Tibial nerve (tissue), 4 donors: Measurements from ENCODE around the gene CC2D2A. TPM values are rescaled to one million over a fixed set of nuclear protein-coding genes. Genes with fewer than 3 reads are reported as not detected.

ENCODE experiments used
- DNase-seq, 2 donors: peaks; one replicate each; pipeline ENCODE4 v3.0.0-alpha.2; 2019; ENCODE audit warnings: low spot score in 2 of 2
- H3K27ac ChIP-seq, 4 donors: fragments of 200-600 bp; sonication (generic) in 3 of 4; one replicate each; pipeline ENCODE4 v1.5.1; 2017 to 2019; ENCODE audit warnings: mild to moderate bottlenecking in 1 of 4
- H3K27me3 ChIP-seq, 2 donors: fragments of 200-600 bp; sonication (generic) in 1 of 2; one replicate each; pipeline versions ENCODE4 v1.5.1 to v1.6.0; 2017 to 2019
- H3K36me3 ChIP-seq, 3 donors: fragments of 200-600 bp; sonication (generic); one replicate each; pipeline ENCODE4 v1.5.1; 2018 to 2019
- H3K4me1 ChIP-seq, 4 donors: fragments of 200-600 bp; sonication (generic) in 3 of 4; one replicate each; pipeline ENCODE4 v1.5.1; 2017 to 2019
- H3K4me3 ChIP-seq, 4 donors: fragments of 200-600 bp; sonication (generic) in 3 of 4; one replicate each; pipeline ENCODE4 v1.5.1; 2017 to 2019; ENCODE audit warnings: mild to moderate bottlenecking in 1 of 4, moderate library complexity in 1 of 4
- H3K9me3 ChIP-seq, 4 donors: fragments of 200-600 bp; sonication (generic) in 3 of 4; one replicate each; pipeline ENCODE4 v1.5.1; 2017 to 2019
- EP300 ChIP-seq, 2 donors: sonication (generic); formaldehyde crosslinking; IDR thresholded peaks; one replicate each; pipeline ENCODE4 v1.6.1; 2017; ENCODE audit warnings: antibody characterized with exemption in 2 of 2, mild to moderate bottlenecking in 1 of 2
- POLR2A ChIP-seq, 2 donors: fragments of 450-650 bp; IDR thresholded peaks; one replicate each; pipeline ENCODE4 v1.6.1; 2017; ENCODE audit warnings: antibody characterized with exemption in 2 of 2, mild to moderate bottlenecking in 2 of 2, moderate library complexity in 2 of 2
- WGBS, 2 donors: methylation state at CpG; one replicate each; pipeline ENCODE4 v1.1.5; 2018; 5-methylcytosine and 5-hydroxymethylcytosine counted together
- total RNA-seq, 4 donors: library from RNA; depleted of rRNA; stranded (reverse); fragments of >200 nt; gene quantifications; one replicate each; pipeline ENCODE4 v1.1.0, GENCODE V29; 2016
- TF ChIP-seq, protein P1 (sequence below), 5 experiments: fragments of 200-600 bp in 3 of 5; fragments of 450-650 bp in 2 of 5; sonication (generic) in 3 of 5; IDR thresholded peaks; one replicate each; pipeline ENCODE4 v1.5.1; 2016 to 2019; ENCODE audit warnings: antibody characterized with exemption in 5 of 5, mild to moderate bottlenecking in 3 of 5, moderate library complexity in 2 of 5

Gene CC2D2A
- total RNA-seq, 4 donors from 2014 or later: 29.5 to 47.9 (median 38.4) TPM

DNA sequence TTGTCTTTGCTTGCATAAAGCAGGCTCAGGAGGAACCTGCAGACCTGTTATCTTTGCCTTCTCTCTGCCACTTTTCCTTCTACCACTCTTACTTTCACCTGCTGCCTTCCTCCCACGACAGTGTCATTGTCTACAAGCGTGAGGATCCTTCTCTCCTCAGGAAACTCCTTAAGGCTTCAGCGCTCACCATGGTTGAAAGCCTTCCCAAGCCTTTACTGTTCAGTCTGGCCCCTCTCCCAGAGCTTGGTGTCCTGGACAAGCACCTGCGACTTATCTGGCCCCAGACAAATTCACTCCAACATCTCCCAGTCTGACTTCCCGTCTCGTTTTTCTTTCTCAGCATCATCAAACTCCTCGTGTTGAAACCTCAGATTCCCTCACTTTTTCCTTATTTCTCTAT lies 31.0 kb downstream of the CC2D2A start:
- 91 to 94% methylated on average over 7 of the region's 7 CpGs for WGBS, 2 donors
- H3K36me3 ChIP-seq: peaks cover 0 to 6% (median 0%) of the 10 kb centered on the region in 3 donors
- no peak for DNase-seq
- H3K27ac ChIP-seq: no peak overlapping the region
- H3K4me3 ChIP-seq: no peak overlapping the region
- peaks cover 0 to 15% (median 2%) of the 10 kb centered on the region in 4 donors for H3K4me1 ChIP-seq
- TF ChIP-seq POLR2A (IDR thresholded peaks at IDR 0.05): no peak
- no peak for TF ChIP-seq EP300 (IDR thresholded peaks at IDR 0.05)
- TF ChIP-seq, protein P1, sequence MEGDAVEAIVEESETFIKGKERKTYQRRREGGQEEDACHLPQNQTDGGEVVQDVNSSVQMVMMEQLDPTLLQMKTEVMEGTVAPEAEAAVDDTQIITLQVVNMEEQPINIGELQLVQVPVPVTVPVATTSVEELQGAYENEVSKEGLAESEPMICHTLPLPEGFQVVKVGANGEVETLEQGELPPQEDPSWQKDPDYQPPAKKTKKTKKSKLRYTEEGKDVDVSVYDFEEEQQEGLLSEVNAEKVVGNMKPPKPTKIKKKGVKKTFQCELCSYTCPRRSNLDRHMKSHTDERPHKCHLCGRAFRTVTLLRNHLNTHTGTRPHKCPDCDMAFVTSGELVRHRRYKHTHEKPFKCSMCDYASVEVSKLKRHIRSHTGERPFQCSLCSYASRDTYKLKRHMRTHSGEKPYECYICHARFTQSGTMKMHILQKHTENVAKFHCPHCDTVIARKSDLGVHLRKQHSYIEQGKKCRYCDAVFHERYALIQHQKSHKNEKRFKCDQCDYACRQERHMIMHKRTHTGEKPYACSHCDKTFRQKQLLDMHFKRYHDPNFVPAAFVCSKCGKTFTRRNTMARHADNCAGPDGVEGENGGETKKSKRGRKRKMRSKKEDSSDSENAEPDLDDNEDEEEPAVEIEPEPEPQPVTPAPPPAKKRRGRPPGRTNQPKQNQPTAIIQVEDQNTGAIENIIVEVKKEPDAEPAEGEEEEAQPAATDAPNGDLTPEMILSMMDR (IDR thresholded peaks at IDR 0.05): no peak
- no peaks in the 10 kb centered on the region for H3K27me3 ChIP-seq
- peaks cover 0 to 8% (median 2%) of the 10 kb centered on the region in 4 donors for H3K9me3 ChIP-seq

DNA sequence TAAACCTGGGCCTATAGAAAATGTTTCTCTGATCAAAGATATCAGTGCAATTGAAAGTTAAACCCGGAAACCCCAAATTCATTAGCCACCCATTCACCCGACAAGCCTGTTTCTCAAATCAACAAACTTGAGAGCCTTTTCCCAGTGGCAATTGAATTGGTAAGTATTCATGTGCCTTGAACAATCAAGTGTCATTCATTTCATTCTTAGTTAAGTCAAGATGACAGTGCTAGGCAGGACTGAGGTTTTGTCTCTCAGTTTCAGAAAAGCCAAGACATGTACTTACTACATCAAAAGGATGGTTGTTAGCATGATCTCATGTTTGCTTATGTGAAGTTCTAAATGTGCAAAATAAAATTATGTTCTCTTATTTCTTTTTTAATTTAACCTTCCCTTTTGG lies 32.3 kb downstream of the CC2D2A start:
- TF ChIP-seq EP300 (IDR thresholded peaks at IDR 0.05): no peak
- no peak for TF ChIP-seq POLR2A (IDR thresholded peaks at IDR 0.05)
- TF ChIP-seq, protein P1 (IDR thresholded peaks at IDR 0.05): no peak
- Histone ChIP-seq H3K4me3 (no peak overlapping the region), H3K27me3 (no peaks in the 10 kb centered on the region), H3K9me3 (peaks cover 0 to 4% (median 2%) of the 10 kb centered on the region in 4 donors), H3K27ac (no peak overlapping the region), H3K4me1 (peaks cover 0 to 10% (median 2%) of the 10 kb centered on the region in 4 donors), H3K36me3 (peaks cover 0 to 6% (median 0%) of the 10 kb centered on the region in 3 donors)
- DNase-seq: no peak
- WGBS, 2 donors: 85 to 88% methylated on average over 2 of the region's 2 CpGs

DNA sequence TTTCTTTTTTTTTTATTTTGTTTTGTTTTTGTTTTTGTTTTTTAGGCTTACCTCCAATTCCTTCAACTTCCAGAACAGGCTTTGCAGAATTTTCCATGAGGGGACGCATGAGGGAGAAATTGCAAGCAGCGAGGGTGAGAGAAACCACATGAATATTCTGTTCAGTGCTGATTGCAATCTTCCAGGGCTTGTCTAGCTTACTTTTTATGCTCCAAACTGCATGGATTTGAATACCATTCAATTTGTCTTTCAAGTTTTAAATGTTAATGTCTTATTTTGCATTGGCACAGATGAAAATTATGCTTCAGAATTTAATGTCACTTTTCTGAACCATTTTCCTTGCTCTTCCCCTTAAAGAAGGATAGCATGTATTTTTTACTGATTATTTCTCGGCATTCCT lies 32.7 kb downstream of the CC2D2A start:
- Histone ChIP-seq H3K9me3 (no peaks in the 10 kb centered on the region), H3K4me3 (no peak overlapping the region), H3K27me3 (no peaks in the 10 kb centered on the region), H3K27ac (no peak overlapping the region), H3K4me1 (peaks cover 0 to 10% (median 2%) of the 10 kb centered on the region in 4 donors), H3K36me3 (peaks cover 0 to 11% (median 0%) of the 10 kb centered on the region in 3 donors)
- 66 to 69% methylated on average over 3 of the region's 3 CpGs for WGBS, 2 donors
- no peak for DNase-seq
- TF ChIP-seq, protein P1 (IDR thresholded peaks at IDR 0.05): no peak
- TF ChIP-seq POLR2A (IDR thresholded peaks at IDR 0.05) (no peak), EP300 (IDR thresholded peaks at IDR 0.05) (no peak)

DNA sequence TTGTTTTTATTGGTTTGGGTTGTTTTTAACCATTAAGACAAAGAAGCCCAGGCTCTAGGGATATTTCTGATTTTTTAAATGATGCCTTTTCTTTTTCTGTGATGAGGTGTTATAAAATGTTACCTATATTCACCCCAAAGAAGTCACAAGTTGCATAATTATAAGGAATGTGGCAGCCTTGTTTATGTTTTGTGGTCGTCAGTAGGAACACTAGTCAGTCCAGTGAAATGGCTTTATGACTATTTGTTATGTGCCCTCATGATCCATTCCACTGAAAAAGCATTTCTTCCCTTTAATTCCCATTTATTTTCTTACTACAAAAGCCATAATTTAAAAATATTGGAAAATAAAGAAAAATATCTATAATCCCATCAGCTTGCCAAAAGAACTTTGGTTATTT lies 34.4 kb downstream of the CC2D2A start:
- WGBS, 2 donors: 55 to 73% methylated on average over 1 of the region's 1 CpG

DNA sequence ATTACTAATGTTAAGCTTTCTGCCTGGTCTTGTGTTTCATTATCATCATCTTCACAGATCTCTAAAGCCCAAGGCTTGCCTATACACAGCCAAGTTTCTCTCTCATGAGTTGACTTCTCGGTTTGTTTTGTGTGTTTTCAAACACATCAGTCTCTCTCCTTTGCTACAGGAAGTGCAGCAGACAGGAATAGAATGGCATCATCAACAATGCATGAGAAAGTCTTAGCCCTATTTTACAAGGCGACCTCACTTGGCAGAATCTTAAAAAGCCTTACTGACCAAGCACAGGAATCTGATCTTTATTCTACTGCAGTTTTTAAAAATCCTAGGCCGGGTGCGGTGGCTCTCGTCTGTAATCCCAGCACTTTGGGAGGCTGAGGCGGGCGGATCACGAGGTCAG lies 36.8 kb downstream of the CC2D2A start:
- no peak overlapping the region for H3K27ac ChIP-seq
- no peak overlapping the region for H3K4me3 ChIP-seq
- no peak for TF ChIP-seq EP300 (IDR thresholded peaks at IDR 0.05)
- TF ChIP-seq POLR2A (IDR thresholded peaks at IDR 0.05): no peak
- TF ChIP-seq, protein P1 (IDR thresholded peaks at IDR 0.05): no peak
- H3K36me3 ChIP-seq: peaks cover 0 to 39% (median 0%) of the 10 kb centered on the region in 3 donors
- peaks cover 0 to 6% (median 2%) of the 10 kb centered on the region in 4 donors for H3K4me1 ChIP-seq
- no peaks in the 10 kb centered on the region for H3K9me3 ChIP-seq
- no peak for DNase-seq
- 64 to 70% methylated on average over 8 of the region's 8 CpGs for WGBS, 2 donors
- H3K27me3 ChIP-seq: no peaks in the 10 kb centered on the region

More for the DNA sequence above, 34.4 kb downstream of the CC2D2A start:
- Histone ChIP-seq H3K27me3 (no peaks in the 10 kb centered on the region), H3K9me3 (no peaks in the 10 kb centered on the region), H3K27ac (no peak overlapping the region), H3K4me3 (no peak overlapping the region), H3K4me1 (peaks cover 0 to 6% (median 2%) of the 10 kb centered on the region in 4 donors), H3K36me3 (peaks cover 0 to 19% (median 0%) of the 10 kb centered on the region in 3 donors)
- TF ChIP-seq EP300 (IDR thresholded peaks at IDR 0.05) (no peak), POLR2A (IDR thresholded peaks at IDR 0.05) (no peak)
- TF ChIP-seq, protein P1 (IDR thresholded peaks at IDR 0.05): no peak
- DNase-seq: no peak
